Measurements from ENCODE around the gene DNM3. TPM values are rescaled to one million over a fixed set of nuclear protein-coding genes. Genes with fewer than 3 reads are reported as not detected.

DNM3 gene
- 2.7 and 3.3 TPM in 2 replicates for total RNA-seq (2021)
- long read RNA-seq, partial matches to known transcripts, result 0 of 5 reads
- long read RNA-seq, other reads (novel, unspliced or antisense), result 4 of 5 reads

DNA sequence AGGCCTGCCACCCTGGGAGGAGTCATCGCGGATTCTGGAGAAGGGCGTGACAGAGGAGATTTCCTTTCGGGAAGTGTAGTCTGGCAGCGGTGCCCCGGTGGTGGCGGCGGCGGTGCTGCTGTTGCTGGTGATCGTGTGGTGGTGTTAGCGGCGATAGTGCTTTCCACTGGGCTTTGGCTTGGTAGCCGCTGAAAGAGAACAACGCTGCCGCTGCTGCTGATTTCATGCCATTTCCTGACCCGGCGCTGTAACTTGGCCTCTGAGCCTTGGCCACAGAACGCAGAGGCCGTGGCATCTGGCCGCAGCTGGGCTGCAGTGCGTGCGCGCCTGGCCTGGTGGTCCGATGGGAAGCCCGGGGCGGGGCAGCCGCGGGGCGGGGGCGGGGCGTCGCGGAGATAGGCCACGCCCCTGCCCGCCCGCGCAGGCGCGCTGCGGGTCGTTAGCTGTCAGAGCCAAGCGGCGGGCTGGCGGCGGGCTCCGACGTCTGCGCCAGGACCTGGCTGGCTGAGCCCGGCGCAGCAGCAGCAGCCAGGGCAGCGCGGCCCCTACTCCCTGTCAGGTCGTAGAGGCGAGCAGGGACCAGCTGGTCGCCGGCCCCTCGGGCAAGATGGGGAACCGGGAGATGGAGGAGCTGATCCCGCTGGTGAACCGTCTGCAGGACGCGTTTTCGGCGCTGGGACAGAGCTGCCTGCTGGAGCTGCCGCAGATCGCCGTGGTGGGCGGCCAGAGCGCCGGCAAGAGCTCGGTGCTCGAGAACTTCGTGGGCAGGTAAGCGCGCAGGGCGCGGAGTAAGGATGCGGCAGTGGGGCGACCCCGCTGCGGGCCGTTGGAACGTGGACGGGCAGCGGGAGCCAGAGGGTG, at the start of gene DNM3:
TSS of gene DNM3 (plus strand) at position 449 of the 861 bp plus-strand sequence. CDS start at position 608, 159 bp downstream.
- H3K56ac ChIP-seq (ENCODE audit: insufficient read length, low read depth, low read length), result no peak within 1 kb of the TSS
- peak; percentile 92 for DNase-seq
- no peak within 1 kb of the TSS for H3T11ph ChIP-seq (ENCODE audit: low read length)
- H4K8ac ChIP-seq (replicated peaks; ENCODE audit: insufficient read length, low read depth, low read length), result no peak within 1 kb of the TSS
- H3K9ac ChIP-seq (ENCODE audit: extremely low read depth, insufficient read length, low read length), result peak within 1 kb of the TSS; percentile 54
- no peak within 1 kb of the TSS for H2AFZ ChIP-seq (ENCODE audit: low read length)
- H3K4me3 Mint-ChIP-seq, result peak within 1 kb of the TSS; percentile 80 to 94
- H2BK20ac ChIP-seq (ENCODE audit: low read depth, low read length, poor library complexity, severe bottlenecking), result no peak within 1 kb of the TSS
- WGBS (ENCODE audit: extremely low coverage, insufficient read length, low lambda C conversion rate), result no CpG with 5 or more reads among the region's 85 CpGs
- peak within 1 kb of the TSS; percentile 9 to 95 (median 88); a peak in 6 of 7 replicates for H3K27ac Mint-ChIP-seq
- H3K36me3 Mint-ChIP-seq (ENCODE audit: insufficient read depth in 1 of 3, low read depth in 3 of 3), result no peaks in the 10 kb centered on the region
- H2BK5ac ChIP-seq (ENCODE audit: insufficient read length, low read length), result no peak within 1 kb of the TSS
- no peak within 1 kb of the TSS for H3K27ac ChIP-seq (ENCODE audit: insufficient read length, low read depth, low read length)
- no peaks in the 10 kb centered on the region; a peak in 2 of 5 replicates for H3K9me3 Mint-ChIP-seq
- no peak within 1 kb of the TSS for H2BK15ac ChIP-seq (ENCODE audit: low read depth, low read length)
- no peak within 1 kb of the TSS for H3K18ac ChIP-seq (ENCODE audit: insufficient read length, low read depth, low read length)
- no peak within 1 kb of the TSS for H2BK120ac ChIP-seq (ENCODE audit: low read depth, low read length, poor library complexity, severe bottlenecking)
- H3K27me3 Mint-ChIP-seq (ENCODE audit: low read depth), result peaks cover 33% of the 10 kb centered on the region
- H3K27me3 ChIP-seq (ENCODE audit: insufficient read depth, low read length), result no peaks in the 10 kb centered on the region; the same call in 1 of the 2 replicates
- no peaks in the 10 kb centered on the region for H3K4me1 ChIP-seq (ENCODE audit: insufficient read depth, low read length)
- no peak within 1 kb of the TSS for H2AK5ac ChIP-seq (ENCODE audit: insufficient read length, low read length)
- H3K23ac ChIP-seq (ENCODE audit: insufficient read length, low read depth, low read length), result no peak within 1 kb of the TSS
- H4K91ac ChIP-seq (ENCODE audit: insufficient read length, low read depth, low read length), result no peak within 1 kb of the TSS
- H4K5ac ChIP-seq (ENCODE audit: insufficient read length, low read depth, low read length), result no peak within 1 kb of the TSS
- H2BK12ac ChIP-seq (ENCODE audit: insufficient read length, low read depth, low read length), result no peak within 1 kb of the TSS
- no peak within 1 kb of the TSS for H3K4ac ChIP-seq (ENCODE audit: low read depth, low read length)
- peak within 1 kb of the TSS; percentile 79; the same call in 1 of the 2 replicates for H3K14ac ChIP-seq (ENCODE audit: insufficient read depth, low read length)
- H3K4me2 ChIP-seq (ENCODE audit: insufficient read depth, insufficient read length, low read length), result peak within 1 kb of the TSS; percentile 86
- no peaks in the 10 kb centered on the region for H3K79me1 ChIP-seq (ENCODE audit: insufficient read depth, low read depth, low read length, poor library complexity, severe bottlenecking)
- no peaks in the 10 kb centered on the region for H4K20me1 ChIP-seq (ENCODE audit: control insufficient read depth, insufficient read depth, insufficient read length)
- peaks cover 12% of the 10 kb centered on the region for H3K23me2 ChIP-seq (ENCODE audit: insufficient read length, low read depth, low read length, poor library complexity, severe bottlenecking)
- no peaks in the 10 kb centered on the region for H3K79me2 ChIP-seq (ENCODE audit: insufficient read depth, low read length)
- TF ChIP-seq, protein P1, sequence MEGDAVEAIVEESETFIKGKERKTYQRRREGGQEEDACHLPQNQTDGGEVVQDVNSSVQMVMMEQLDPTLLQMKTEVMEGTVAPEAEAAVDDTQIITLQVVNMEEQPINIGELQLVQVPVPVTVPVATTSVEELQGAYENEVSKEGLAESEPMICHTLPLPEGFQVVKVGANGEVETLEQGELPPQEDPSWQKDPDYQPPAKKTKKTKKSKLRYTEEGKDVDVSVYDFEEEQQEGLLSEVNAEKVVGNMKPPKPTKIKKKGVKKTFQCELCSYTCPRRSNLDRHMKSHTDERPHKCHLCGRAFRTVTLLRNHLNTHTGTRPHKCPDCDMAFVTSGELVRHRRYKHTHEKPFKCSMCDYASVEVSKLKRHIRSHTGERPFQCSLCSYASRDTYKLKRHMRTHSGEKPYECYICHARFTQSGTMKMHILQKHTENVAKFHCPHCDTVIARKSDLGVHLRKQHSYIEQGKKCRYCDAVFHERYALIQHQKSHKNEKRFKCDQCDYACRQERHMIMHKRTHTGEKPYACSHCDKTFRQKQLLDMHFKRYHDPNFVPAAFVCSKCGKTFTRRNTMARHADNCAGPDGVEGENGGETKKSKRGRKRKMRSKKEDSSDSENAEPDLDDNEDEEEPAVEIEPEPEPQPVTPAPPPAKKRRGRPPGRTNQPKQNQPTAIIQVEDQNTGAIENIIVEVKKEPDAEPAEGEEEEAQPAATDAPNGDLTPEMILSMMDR (conservative IDR thresholded peaks at IDR 0.05), result no peak
- peaks cover 17 to 22% of the 10 kb centered on the region in 2 experiments for H3K4me1 Mint-ChIP-seq
- H3K9me3 ChIP-seq (ENCODE audit: control insufficient read depth, low read depth, low read length), result no peaks in the 10 kb centered on the region
